Neural cell (in vitro differentiated cells): ENCODE results near the gene PAN3.

ENCODE experiments used
- EP300 ChIP-seq: fragments of 450-650 bp; conservative IDR thresholded peaks from 2 replicates; pipeline ENCODE4 v1.6.1; 2014; ENCODE audit warnings: antibody characterized with exemption, mild to moderate bottlenecking, moderate library complexity; ENCODE audit not compliant: poor library complexity, severe bottlenecking
- EZH2 ChIP-seq: fragments of 200-600, 300-800 bp; shearing (Covaris generic), sonication (generic); IDR thresholded peaks from 2 replicates; pipeline ENCODE4 v1.6.1; 2014; ENCODE audit warnings: antibody characterized with exemption, low read length, borderline replicate concordance, mild to moderate bottlenecking; ENCODE audit not compliant: insufficient read depth, poor library complexity, severe bottlenecking
- MXI1 ChIP-seq: fragments of 450-650 bp; conservative IDR thresholded peaks from 2 replicates; pipeline ENCODE4 v1.6.1; 2014; ENCODE audit warnings: antibody characterized with exemption, mild to moderate bottlenecking; ENCODE audit not compliant: poor library complexity, severe bottlenecking
- POLR2AphosphoS5 ChIP-seq: IDR thresholded peaks from 2 replicates; pipeline ENCODE4 v1.6.1; 2012
- RAD21 ChIP-seq: fragments of 450-650 bp; conservative IDR thresholded peaks from 2 replicates; pipeline ENCODE4 v1.6.1; 2014; ENCODE audit warnings: antibody characterized with exemption, mild to moderate bottlenecking, moderate library complexity
- SMC3 ChIP-seq: fragments of 450-650 bp; conservative IDR thresholded peaks from 2 replicates; pipeline ENCODE4 v1.6.1; 2014; ENCODE audit warnings: antibody characterized with exemption, mild to moderate bottlenecking, moderate library complexity; ENCODE audit not compliant: poor library complexity
- TAF1 ChIP-seq: IDR thresholded peaks from 2 replicates; pipeline ENCODE4 v1.6.1; 2012; ENCODE audit warnings: low read depth
- TF ChIP-seq, protein P1 (sequence below): fragments of 450-650 bp; IDR thresholded peaks from 2 replicates; pipeline ENCODE4 v1.5.1; 2014; ENCODE audit warnings: antibody characterized with exemption, mild to moderate bottlenecking, moderate library complexity; ENCODE audit not compliant: poor library complexity, severe bottlenecking
- TF ChIP-seq, protein P2 (sequence below): IDR thresholded peaks from 2 replicates; pipeline ENCODE4 v1.6.1; 2012; ENCODE audit warnings: borderline replicate concordance

DNA sequence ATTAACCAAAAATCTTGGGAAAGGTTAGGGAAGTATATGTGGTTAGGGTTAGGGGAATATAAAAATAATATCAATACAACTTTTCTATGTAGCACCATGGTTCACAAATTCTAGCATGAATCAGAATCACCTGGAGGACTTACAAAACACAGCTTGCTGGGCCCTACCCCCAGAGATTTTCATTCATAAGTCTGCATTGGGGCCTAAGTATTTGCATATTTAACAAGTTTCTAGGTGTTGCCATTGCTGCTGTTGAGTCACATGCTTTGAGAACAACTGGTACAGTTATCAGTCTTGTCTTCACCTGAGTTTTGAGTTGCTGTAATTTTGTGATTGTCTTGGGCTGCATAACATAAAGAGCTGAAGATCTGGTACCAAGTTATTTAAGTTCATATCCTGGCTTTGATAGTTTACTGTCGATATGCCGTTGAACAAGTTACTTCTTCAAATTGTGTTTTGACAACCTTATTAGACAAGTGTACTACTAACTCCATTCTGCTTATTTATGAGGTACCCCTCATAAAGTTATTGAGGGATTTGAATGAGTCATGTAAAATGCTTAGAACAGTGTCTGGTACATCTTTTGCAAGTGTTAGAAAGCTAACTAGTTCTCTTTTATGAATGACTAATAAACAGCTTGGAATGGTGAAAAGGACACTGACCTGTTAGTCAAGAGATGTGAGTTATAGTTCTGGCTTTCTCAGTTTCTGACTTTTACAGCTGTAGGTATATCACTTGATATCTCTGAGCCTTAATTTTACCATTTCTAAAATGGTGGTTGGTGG is 132.9 kb downstream of the PAN3 start:
- TF ChIP-seq, protein P1, sequence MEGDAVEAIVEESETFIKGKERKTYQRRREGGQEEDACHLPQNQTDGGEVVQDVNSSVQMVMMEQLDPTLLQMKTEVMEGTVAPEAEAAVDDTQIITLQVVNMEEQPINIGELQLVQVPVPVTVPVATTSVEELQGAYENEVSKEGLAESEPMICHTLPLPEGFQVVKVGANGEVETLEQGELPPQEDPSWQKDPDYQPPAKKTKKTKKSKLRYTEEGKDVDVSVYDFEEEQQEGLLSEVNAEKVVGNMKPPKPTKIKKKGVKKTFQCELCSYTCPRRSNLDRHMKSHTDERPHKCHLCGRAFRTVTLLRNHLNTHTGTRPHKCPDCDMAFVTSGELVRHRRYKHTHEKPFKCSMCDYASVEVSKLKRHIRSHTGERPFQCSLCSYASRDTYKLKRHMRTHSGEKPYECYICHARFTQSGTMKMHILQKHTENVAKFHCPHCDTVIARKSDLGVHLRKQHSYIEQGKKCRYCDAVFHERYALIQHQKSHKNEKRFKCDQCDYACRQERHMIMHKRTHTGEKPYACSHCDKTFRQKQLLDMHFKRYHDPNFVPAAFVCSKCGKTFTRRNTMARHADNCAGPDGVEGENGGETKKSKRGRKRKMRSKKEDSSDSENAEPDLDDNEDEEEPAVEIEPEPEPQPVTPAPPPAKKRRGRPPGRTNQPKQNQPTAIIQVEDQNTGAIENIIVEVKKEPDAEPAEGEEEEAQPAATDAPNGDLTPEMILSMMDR, result no peak
- TF ChIP-seq EZH2 (no peak), TAF1 (no peak), EP300 (no peak), POLR2AphosphoS5 (no peak), RAD21 (no peak), MXI1 (no peak), SMC3 (no peak)
- TF ChIP-seq, protein P2, sequence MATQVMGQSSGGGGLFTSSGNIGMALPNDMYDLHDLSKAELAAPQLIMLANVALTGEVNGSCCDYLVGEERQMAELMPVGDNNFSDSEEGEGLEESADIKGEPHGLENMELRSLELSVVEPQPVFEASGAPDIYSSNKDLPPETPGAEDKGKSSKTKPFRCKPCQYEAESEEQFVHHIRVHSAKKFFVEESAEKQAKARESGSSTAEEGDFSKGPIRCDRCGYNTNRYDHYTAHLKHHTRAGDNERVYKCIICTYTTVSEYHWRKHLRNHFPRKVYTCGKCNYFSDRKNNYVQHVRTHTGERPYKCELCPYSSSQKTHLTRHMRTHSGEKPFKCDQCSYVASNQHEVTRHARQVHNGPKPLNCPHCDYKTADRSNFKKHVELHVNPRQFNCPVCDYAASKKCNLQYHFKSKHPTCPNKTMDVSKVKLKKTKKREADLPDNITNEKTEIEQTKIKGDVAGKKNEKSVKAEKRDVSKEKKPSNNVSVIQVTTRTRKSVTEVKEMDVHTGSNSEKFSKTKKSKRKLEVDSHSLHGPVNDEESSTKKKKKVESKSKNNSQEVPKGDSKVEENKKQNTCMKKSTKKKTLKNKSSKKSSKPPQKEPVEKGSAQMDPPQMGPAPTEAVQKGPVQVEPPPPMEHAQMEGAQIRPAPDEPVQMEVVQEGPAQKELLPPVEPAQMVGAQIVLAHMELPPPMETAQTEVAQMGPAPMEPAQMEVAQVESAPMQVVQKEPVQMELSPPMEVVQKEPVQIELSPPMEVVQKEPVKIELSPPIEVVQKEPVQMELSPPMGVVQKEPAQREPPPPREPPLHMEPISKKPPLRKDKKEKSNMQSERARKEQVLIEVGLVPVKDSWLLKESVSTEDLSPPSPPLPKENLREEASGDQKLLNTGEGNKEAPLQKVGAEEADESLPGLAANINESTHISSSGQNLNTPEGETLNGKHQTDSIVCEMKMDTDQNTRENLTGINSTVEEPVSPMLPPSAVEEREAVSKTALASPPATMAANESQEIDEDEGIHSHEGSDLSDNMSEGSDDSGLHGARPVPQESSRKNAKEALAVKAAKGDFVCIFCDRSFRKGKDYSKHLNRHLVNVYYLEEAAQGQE, result no peak
